GM23338 (cell line): Measurements from ENCODE around the gene CLNK. TPM values are rescaled to one million over a fixed set of nuclear protein-coding genes. Genes with fewer than 3 reads are reported as not detected.

Experiments used
- ATAC-seq: fragments of 200-7000 bp; cut with Tn5 transposase; 3 replicates; pipeline ENCODE4 v1.9.1; 2020
- DNase-seq: peaks from one replicate; pipeline ENCODE4 v3.0.0-alpha.2; 2015; ENCODE audit warnings: low spot score
- H2AFZ ChIP-seq: fragments of 200-600 bp; sonication (generic); 2 replicates; pipeline ENCODE4 v1.8.0; 2016; ENCODE audit warnings: antibody characterized with exemption, mild to moderate bottlenecking, moderate library complexity
- H3F3A ChIP-seq: fragments of 200-600 bp; sonication (generic); replicated peaks from 2 replicates; pipeline ENCODE4 v1.8.0; 2017; ENCODE audit warnings: antibody characterized with exemption, mixed run types, low read depth
- H3K27ac ChIP-seq: fragments of 200-600 bp; sonication (generic); 2 replicates; pipeline ENCODE4 v1.6.1; 2016; ENCODE audit warnings: low read depth
- H3K27me3 ChIP-seq: fragments of 200-600 bp; sonication (generic); 2 replicates; pipeline ENCODE4 v1.8.0; 2016; ENCODE audit warnings: mild to moderate bottlenecking, mixed run types, moderate library complexity; ENCODE audit not compliant: insufficient read depth
- H3K36me3 ChIP-seq: fragments of 200-600 bp; sonication (generic); 2 replicates; pipeline ENCODE4 v1.8.0; 2016; ENCODE audit warnings: mild to moderate bottlenecking; ENCODE audit not compliant: insufficient read depth
- H3K4me1 ChIP-seq: fragments of 200-600 bp; sonication (generic); 2 replicates; pipeline ENCODE4 v1.8.0; 2016; ENCODE audit warnings: mild to moderate bottlenecking, moderate library complexity; ENCODE audit not compliant: insufficient read depth
- H3K4me2 ChIP-seq: fragments of 200-600 bp; sonication (generic); 2 replicates; pipeline ENCODE4 v1.7.1; 2017; ENCODE audit warnings: mixed run types
- H3K4me3 ChIP-seq: fragments of 200-600 bp; sonication (generic); 2 replicates; pipeline ENCODE4 v1.6.1; 2016; ENCODE audit warnings: mixed run types
- H3K79me2 ChIP-seq: fragments of 200-600 bp; sonication (generic); replicated peaks from 2 replicates; pipeline ENCODE4 v1.8.0; 2017; ENCODE audit warnings: mild to moderate bottlenecking; ENCODE audit not compliant: insufficient read depth
- H3K9me2 ChIP-seq: fragments of 200-600 bp; sonication (generic); 2 replicates; pipeline ENCODE4 v1.8.0; 2017; ENCODE audit not compliant: insufficient read depth
- H4K20me1 ChIP-seq: fragments of 200-600 bp; sonication (generic); replicated peaks from 2 replicates; pipeline ENCODE4 v1.8.0; 2017; ENCODE audit warnings: mild to moderate bottlenecking; ENCODE audit not compliant: insufficient read depth
- H3K27ac Mint-ChIP-seq: 2 replicates; pipeline ENCODE4 v1.8.0; 2020; ENCODE audit warnings: inconsistent platforms, mild to moderate bottlenecking, moderate library complexity, mixed read lengths
- H3K27me3 Mint-ChIP-seq: 3 replicates; pipeline ENCODE4 v1.8.0; 2022; ENCODE audit warnings: low read depth, mild to moderate bottlenecking, moderate library complexity, mixed read lengths, inconsistent platforms; ENCODE audit not compliant: insufficient read depth, poor library complexity
- H3K36me3 Mint-ChIP-seq: 3 replicates; pipeline ENCODE4 v1.8.0; 2021; ENCODE audit warnings: low read depth, mild to moderate bottlenecking, inconsistent platforms, moderate library complexity, mixed read lengths
- H3K4me1 Mint-ChIP-seq: 3 replicates; pipeline ENCODE4 v1.8.0; 2020; ENCODE audit warnings: mild to moderate bottlenecking, inconsistent platforms, mixed read lengths
- H3K4me3 Mint-ChIP-seq: 3 replicates; pipeline ENCODE4 v1.8.0; 2021; ENCODE audit warnings: moderate library complexity, mild to moderate bottlenecking, inconsistent platforms, mixed read lengths
- H3K9me3 Mint-ChIP-seq: 3 replicates; pipeline ENCODE4 v1.8.0; 2020; ENCODE audit warnings: moderate library complexity, mild to moderate bottlenecking, inconsistent platforms, mixed read lengths
- CREB1 ChIP-seq: fragments of 250-450 bp; sonication (Bioruptor Pico); IDR thresholded peaks from 2 replicates; pipeline ENCODE4 v1.5.0; 2020; ENCODE audit warnings: low read depth, mild to moderate bottlenecking, moderate library complexity
- ETS1 ChIP-seq: IDR thresholded peaks from 2 replicates; pipeline ENCODE4 v1.6.1; 2016; ENCODE audit warnings: antibody characterized with exemption
- EZH2 ChIP-seq: fragments of 200-600 bp; sonication (generic); IDR thresholded peaks from one replicate; pipeline ENCODE4 v1.8.0; 2017; ENCODE audit warnings: antibody characterized with exemption, mild to moderate bottlenecking, low read depth; ENCODE audit not compliant: unreplicated experiment
- EZH2phosphoT487 ChIP-seq: fragments of 200-600 bp; sonication (generic); IDR thresholded peaks from one replicate; pipeline ENCODE4 v1.8.1; 2018; ENCODE audit warnings: antibody characterized with exemption; ENCODE audit not compliant: unreplicated experiment
- JUNB ChIP-seq: IDR thresholded peaks from one replicate; pipeline ENCODE4 v1.6.1; 2016; ENCODE audit warnings: antibody characterized with exemption; ENCODE audit not compliant: unreplicated experiment
- NANOG ChIP-seq: IDR thresholded peaks from 2 replicates; pipeline ENCODE4 v1.6.1; 2016; ENCODE audit warnings: antibody characterized with exemption, borderline replicate concordance
- POLR2AphosphoS5 ChIP-seq: IDR thresholded peaks from 2 replicates; pipeline ENCODE4 v1.6.1; 2016; ENCODE audit warnings: antibody characterized with exemption, low read depth
- STAT1 ChIP-seq: IDR thresholded peaks from one replicate; pipeline ENCODE4 v1.6.1; 2016; ENCODE audit warnings: antibody characterized with exemption; ENCODE audit not compliant: unreplicated experiment
- ZNF114 ChIP-seq: fragments of 250-450 bp; sonication (Bioruptor Pico); IDR thresholded peaks from 2 replicates; pipeline ENCODE4 v1.5.0; 2020; ENCODE audit warnings: mild to moderate bottlenecking, moderate library complexity
- ZNF331 ChIP-seq: fragments of 250-450 bp; sonication (Bioruptor Pico); IDR thresholded peaks from 2 replicates; pipeline ENCODE4 v1.5.0; 2020; ENCODE audit warnings: low read depth, mild to moderate bottlenecking, moderate library complexity
- polyA plus RNA-seq: library from polyadenylated mRNA; unstranded; fragments of >200 nt; fragmentation: Nextera tagmentation; extraction: Ambion mirVana; gene quantifications from 2 replicates; pipeline ENCODE4 v1.2.1, GENCODE V29; 2016
- total RNA-seq: library from RNA; depleted of rRNA; stranded (reverse); fragments of >200 nt; shearing (Covaris generic); gene quantifications from 2 replicates; pipeline ENCODE4 v1.2.3, GENCODE V29; 2014
- TF ChIP-seq, protein P1 (sequence below): IDR thresholded peaks from one replicate; pipeline ENCODE4 v1.6.1; 2018; ENCODE audit warnings: antibody characterized with exemption; ENCODE audit not compliant: unreplicated experiment

CLNK gene
- total and polyA plus RNA-seq, 2 experiments from 2014 or later: not detected

- ATAC-seq: no peak
- H3K27ac ChIP-seq: no peak overlapping the region
- no peak for DNase-seq
- H3K4me2 ChIP-seq: no peak overlapping the region
- H3K27ac Mint-ChIP-seq: no peak overlapping the region
- no peak overlapping the region for H3K4me3 ChIP-seq
- H3K9me2 ChIP-seq: peaks cover 5% of the 10 kb centered on the region
- H3K4me1 Mint-ChIP-seq: peaks cover 19% of the 10 kb centered on the region
- 0 out of 2 replicates have a peak, but pooled peaks cover 3% of the 10 kb centered on the region for H3K4me1 ChIP-seq
- H3K27me3 Mint-ChIP-seq: no peaks in the 10 kb centered on the region
- H3K27me3 ChIP-seq: no peaks in the 10 kb centered on the region
- no peaks in the 10 kb centered on the region for H3K9me3 Mint-ChIP-seq
- no peaks in the 10 kb centered on the region for H3F3A ChIP-seq
- H3K36me3 Mint-ChIP-seq: no peaks in the 10 kb centered on the region
- H3K36me3 ChIP-seq: no peaks in the 10 kb centered on the region
- no peak overlapping the region for H2AFZ ChIP-seq
- H3K4me3 Mint-ChIP-seq: no peak overlapping the region
- H4K20me1 ChIP-seq: no peaks in the 10 kb centered on the region
- H3K79me2 ChIP-seq: no peaks in the 10 kb centered on the region
- TF ChIP-seq ZNF114 (CRISPR knock-in tag) (no peak), NANOG (no peak), POLR2AphosphoS5 (no peak), EZH2 (no peak), ETS1 (no peak), CREB1 (CRISPR knock-in tag) (no peak)
- TF ChIP-seq, protein P1, sequence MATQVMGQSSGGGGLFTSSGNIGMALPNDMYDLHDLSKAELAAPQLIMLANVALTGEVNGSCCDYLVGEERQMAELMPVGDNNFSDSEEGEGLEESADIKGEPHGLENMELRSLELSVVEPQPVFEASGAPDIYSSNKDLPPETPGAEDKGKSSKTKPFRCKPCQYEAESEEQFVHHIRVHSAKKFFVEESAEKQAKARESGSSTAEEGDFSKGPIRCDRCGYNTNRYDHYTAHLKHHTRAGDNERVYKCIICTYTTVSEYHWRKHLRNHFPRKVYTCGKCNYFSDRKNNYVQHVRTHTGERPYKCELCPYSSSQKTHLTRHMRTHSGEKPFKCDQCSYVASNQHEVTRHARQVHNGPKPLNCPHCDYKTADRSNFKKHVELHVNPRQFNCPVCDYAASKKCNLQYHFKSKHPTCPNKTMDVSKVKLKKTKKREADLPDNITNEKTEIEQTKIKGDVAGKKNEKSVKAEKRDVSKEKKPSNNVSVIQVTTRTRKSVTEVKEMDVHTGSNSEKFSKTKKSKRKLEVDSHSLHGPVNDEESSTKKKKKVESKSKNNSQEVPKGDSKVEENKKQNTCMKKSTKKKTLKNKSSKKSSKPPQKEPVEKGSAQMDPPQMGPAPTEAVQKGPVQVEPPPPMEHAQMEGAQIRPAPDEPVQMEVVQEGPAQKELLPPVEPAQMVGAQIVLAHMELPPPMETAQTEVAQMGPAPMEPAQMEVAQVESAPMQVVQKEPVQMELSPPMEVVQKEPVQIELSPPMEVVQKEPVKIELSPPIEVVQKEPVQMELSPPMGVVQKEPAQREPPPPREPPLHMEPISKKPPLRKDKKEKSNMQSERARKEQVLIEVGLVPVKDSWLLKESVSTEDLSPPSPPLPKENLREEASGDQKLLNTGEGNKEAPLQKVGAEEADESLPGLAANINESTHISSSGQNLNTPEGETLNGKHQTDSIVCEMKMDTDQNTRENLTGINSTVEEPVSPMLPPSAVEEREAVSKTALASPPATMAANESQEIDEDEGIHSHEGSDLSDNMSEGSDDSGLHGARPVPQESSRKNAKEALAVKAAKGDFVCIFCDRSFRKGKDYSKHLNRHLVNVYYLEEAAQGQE: no peak
These were observed 103.5 kb downstream of the CLNK start for GRCh38 chr4:10581022-10581421.

- Histone ChIP-seq H3K4me3 (no peak overlapping the region), H3K36me3 (no peaks in the 10 kb centered on the region), H3K27me3 (no peaks in the 10 kb centered on the region), H2AFZ (no peak overlapping the region), H3K9me2 (peaks cover 11% of the 10 kb centered on the region), H3K4me2 (no peak overlapping the region), H3K4me1 (0 out of 2 replicates have a peak, but pooled peaks cover 3% of the 10 kb centered on the region), H3K79me2 (no peaks in the 10 kb centered on the region), H4K20me1 (no peaks in the 10 kb centered on the region), H3F3A (no peaks in the 10 kb centered on the region), H3K27ac (no peak overlapping the region)
- no peaks in the 10 kb centered on the region for H3K9me3 Mint-ChIP-seq
- peaks cover 24% of the 10 kb centered on the region for H3K4me1 Mint-ChIP-seq
- DNase-seq: peak; percentile 66
- peak; percentile 68 for ATAC-seq
- H3K4me3 Mint-ChIP-seq: no peak overlapping the region
- no peaks in the 10 kb centered on the region for H3K27me3 Mint-ChIP-seq
- no peaks in the 10 kb centered on the region for H3K36me3 Mint-ChIP-seq
- H3K27ac Mint-ChIP-seq: no peak overlapping the region; the same call in 1 of the 2 replicates
- TF ChIP-seq, protein P1: no peak
- TF ChIP-seq JUNB (no peak), ZNF331 (CRISPR knock-in tag) (no peak), EZH2phosphoT487 (no peak), ZNF114 (CRISPR knock-in tag) (no peak), STAT1 (no peak), POLR2AphosphoS5 (no peak), CREB1 (CRISPR knock-in tag) (no peak), EZH2 (no peak), ETS1 (no peak)
These were observed 104.9 kb downstream of the CLNK start for GRCh38 chr4:10579648-10580047.
